HG03108 (cell line): ENCODE results near the gene LGMN.

Experiments used
- ATAC-seq: cut with Tn5 transposase; IDR thresholded peaks from one replicate; pipeline ENCODE4 v1.9.1; 2021; ENCODE audit warnings: moderate library complexity; ENCODE audit not compliant: unreplicated experiment

LGMN gene

GRCh38 chr14:92679246-92679645, 69.2 kb downstream of the LGMN start:
- ATAC-seq = no peak

- no peak for ATAC-seq
Observed at GRCh38 chr14:92678766-92679165, 69.7 kb downstream of the LGMN start.

GRCh38 chr14:92677955-92678354, 70.5 kb downstream of the LGMN start:
- ATAC-seq = no peak

- peak; percentile 71 for ATAC-seq
Observed at GRCh38 chr14:92677087-92677668, 71.2 kb downstream of the LGMN start.

GRCh38 chr14:92676403-92677086, 71.9 kb downstream of the LGMN start:
- ATAC-seq = no peak

- no peak for ATAC-seq
Observed at GRCh38 chr14:92675976-92676375, 72.5 kb downstream of the LGMN start.

- no peak for ATAC-seq
Observed at GRCh38 chr14:92675421-92675820, 73.0 kb downstream of the LGMN start.

GRCh38 chr14:92673601-92674150, 74.8 kb downstream of the LGMN start:
- ATAC-seq = no peak

GRCh38 chr14:92670643-92671366, 77.6 kb downstream of the LGMN start:
- no peak for ATAC-seq

GRCh38 chr14:92670160-92670559, 78.3 kb downstream of the LGMN start:
- no peak for ATAC-seq

- ATAC-seq = peak; percentile 51
Observed at GRCh38 chr14:92668276-92668973, 80.0 kb downstream of the LGMN start.

- ATAC-seq = no peak
Observed at GRCh38 chr14:92666251-92666650, 82.2 kb downstream of the LGMN start.

- no peak for ATAC-seq
Observed at GRCh38 chr14:92665661-92666110, 82.7 kb downstream of the LGMN start.

- ATAC-seq = no peak
Observed at GRCh38 chr14:92663049-92663448, 85.4 kb downstream of the LGMN start.

GRCh38 chr14:92660571-92660970, 87.9 kb downstream of the LGMN start:
- ATAC-seq = no peak

- no peak for ATAC-seq
Observed at GRCh38 chr14:92659765-92660561, 88.5 kb downstream of the LGMN start.

GRCh38 chr14:92658684-92659083, 89.7 kb downstream of the LGMN start:
- no peak for ATAC-seq

GRCh38 chr14:92658160-92658559, 90.3 kb downstream of the LGMN start:
- no peak for ATAC-seq

GRCh38 chr14:92657457-92658142, 90.8 kb downstream of the LGMN start:
- ATAC-seq = no peak
